Peyer's patch (tissue), 4 donors: Measurements from ENCODE around the gene CCDC120. TPM values are rescaled to one million over a fixed set of nuclear protein-coding genes. Genes with fewer than 3 reads are reported as not detected.
A peak's percentile ranks its signal among the peaks of the same experiment; 100 is the strongest.

Source experiments
- DNase-seq, 3 donors: peaks; one replicate each; pipeline ENCODE4 v3.0.0-alpha.2; 2017 to 2019
- H3K27ac ChIP-seq, 4 donors: fragments of 200-600 bp; sonication (generic); one replicate each; pipeline ENCODE4 v1.5.1; 2016 to 2019
- H3K27me3 ChIP-seq, 2 donors: fragments of 200-600 bp; sonication (generic); one replicate each; pipeline ENCODE4 v1.5.1; 2019
- H3K36me3 ChIP-seq, 3 donors: fragments of 200-600 bp; sonication (generic); one replicate each; pipeline ENCODE4 v1.5.1; 2016 to 2019
- H3K4me1 ChIP-seq, 4 donors: fragments of 200-600 bp; sonication (generic); one replicate each; pipeline ENCODE4 v1.5.1; 2016 to 2019
- H3K4me3 ChIP-seq, 4 donors: fragments of 200-600 bp; sonication (generic); 1 replicate in 3 of 4; 2 replicates in 1 of 4; pipeline ENCODE4 v1.5.1; 2016 to 2019; ENCODE audit warnings: mild to moderate bottlenecking in 1 of 4
- H3K9me3 ChIP-seq, 4 donors: fragments of 200-600 bp; sonication (generic); one replicate each; pipeline ENCODE4 v1.5.1; 2016 to 2019; ENCODE audit warnings: mild to moderate bottlenecking in 1 of 4
- POLR2A ChIP-seq, 2 donors: fragments of 450-650 bp; IDR thresholded peaks; one replicate each; pipeline ENCODE4 v1.5.1; 2017; ENCODE audit warnings: antibody characterized with exemption in 2 of 2, mild to moderate bottlenecking in 2 of 2, moderate library complexity in 2 of 2
- total RNA-seq, 4 donors: library from RNA; depleted of rRNA; stranded (reverse); fragments of >200 nt; gene quantifications; one replicate each; pipeline ENCODE4 v1.1.0, GENCODE V29; 2016
- TF ChIP-seq, protein P1 (sequence below), 6 experiments: fragments of 450-650 bp in 4 of 6; fragments of 200-600 bp in 2 of 6; sonication (generic) in 1 of 6; IDR thresholded peaks; one replicate each; pipeline ENCODE4 v1.5.1; 2017 to 2019; ENCODE audit warnings: antibody characterized with exemption in 6 of 6, mild to moderate bottlenecking in 3 of 6, moderate library complexity in 1 of 6

The CCDC120 gene
- total RNA-seq, 4 donors from 2014 or later: 13.8 to 39.1 (median 24.5) TPM; not detected in 1

DNA sequence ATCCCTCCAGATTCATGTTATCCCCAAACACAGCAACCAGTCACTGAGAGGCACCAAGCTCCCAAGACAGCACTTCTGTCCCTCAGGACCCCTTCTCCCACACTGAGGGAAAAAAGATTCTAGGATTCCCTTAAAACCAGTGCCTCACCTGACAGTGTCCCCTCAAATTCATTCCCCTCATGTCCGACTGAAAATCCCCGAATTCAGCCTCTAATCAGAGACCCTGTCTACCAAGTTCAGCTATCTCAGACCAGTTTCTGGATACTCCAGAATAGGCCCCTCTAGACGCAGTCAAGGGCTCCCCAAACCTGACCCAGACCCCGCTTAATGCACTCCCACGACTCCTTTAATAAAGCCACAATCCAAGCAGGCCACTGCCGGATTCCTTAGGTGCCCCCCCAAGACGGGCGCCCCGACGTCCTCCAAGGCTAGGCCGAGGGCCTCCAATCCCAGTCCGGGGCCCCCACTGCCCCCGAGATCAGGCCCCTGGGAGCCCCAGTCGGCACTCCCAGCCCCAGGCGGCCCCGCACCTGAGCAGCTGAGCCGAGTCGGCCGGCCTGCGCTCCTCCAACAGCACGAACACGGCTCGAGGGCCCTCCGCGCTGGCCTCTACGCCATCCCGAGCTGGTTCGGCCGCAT is 16.1 kb upstream of the CCDC120 start:
- TF ChIP-seq POLR2A (IDR thresholded peaks at IDR 0.05): no peak
- TF ChIP-seq, protein P1, sequence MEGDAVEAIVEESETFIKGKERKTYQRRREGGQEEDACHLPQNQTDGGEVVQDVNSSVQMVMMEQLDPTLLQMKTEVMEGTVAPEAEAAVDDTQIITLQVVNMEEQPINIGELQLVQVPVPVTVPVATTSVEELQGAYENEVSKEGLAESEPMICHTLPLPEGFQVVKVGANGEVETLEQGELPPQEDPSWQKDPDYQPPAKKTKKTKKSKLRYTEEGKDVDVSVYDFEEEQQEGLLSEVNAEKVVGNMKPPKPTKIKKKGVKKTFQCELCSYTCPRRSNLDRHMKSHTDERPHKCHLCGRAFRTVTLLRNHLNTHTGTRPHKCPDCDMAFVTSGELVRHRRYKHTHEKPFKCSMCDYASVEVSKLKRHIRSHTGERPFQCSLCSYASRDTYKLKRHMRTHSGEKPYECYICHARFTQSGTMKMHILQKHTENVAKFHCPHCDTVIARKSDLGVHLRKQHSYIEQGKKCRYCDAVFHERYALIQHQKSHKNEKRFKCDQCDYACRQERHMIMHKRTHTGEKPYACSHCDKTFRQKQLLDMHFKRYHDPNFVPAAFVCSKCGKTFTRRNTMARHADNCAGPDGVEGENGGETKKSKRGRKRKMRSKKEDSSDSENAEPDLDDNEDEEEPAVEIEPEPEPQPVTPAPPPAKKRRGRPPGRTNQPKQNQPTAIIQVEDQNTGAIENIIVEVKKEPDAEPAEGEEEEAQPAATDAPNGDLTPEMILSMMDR (IDR thresholded peaks at IDR 0.05): no peak
- DNase-seq: peak in 1 of 3 donors; percentile 17

DNA sequence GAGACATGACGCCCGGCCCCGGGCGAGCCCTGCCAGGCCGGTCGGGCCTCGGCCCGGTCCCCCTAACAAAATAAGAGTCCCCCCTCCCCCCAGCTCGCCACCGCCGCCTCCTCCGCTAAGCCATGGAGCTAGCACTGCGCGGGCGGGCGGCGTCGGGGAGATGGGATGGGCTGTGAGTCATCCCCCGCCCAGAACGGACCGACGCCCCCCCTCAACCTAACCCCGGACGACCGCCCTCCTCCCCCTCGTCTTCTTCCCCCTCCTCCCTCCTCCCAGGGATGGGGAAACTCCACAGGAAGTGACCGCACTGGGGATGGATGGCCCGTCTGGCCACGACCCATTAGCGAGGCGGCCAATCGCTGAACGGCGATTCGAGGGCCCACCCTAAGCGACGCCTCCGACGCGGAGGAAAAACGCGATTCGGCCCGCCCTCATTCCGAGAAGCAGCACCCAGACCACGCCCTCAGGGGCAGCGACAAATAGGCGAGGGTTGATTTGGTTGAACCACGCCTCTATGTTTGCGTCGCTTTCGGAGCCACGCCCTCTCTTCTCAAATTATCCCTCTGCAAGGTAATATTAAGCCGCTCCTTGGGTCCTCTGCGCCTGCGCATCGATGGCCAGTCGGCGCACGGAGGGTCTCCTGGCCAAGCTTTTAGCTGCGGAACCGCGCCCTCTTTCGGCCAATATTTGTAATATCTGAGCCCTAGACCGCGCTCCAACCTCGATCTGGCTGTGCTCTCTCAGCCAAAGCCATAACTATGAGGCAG is 15.4 kb upstream of the CCDC120 start, which contains the start of gene TFE3:
TFE3 (minus strand) TSS at position 138 of the 767 bp plus-strand sequence; CDS start at position 7, 131 bp downstream.
- H3K4me3 ChIP-seq: peak within 1 kb of the TSS; percentile 52 to 93 (median 80)

More for the DNA sequence above, 16.1 kb upstream of the CCDC120 start:
- H3K27ac ChIP-seq: peak overlapping the region; percentile 83 to 99 (median 96)
- no peaks in the 10 kb centered on the region for H3K9me3 ChIP-seq
- H3K4me1 ChIP-seq: peaks cover 0 to 16% (median 0%) of the 10 kb centered on the region in 4 donors
- H3K4me3 ChIP-seq: peak overlapping the region; percentile 52 to 93 (median 80)
- H3K36me3 ChIP-seq: peaks cover 0 to 17% (median 0%) of the 10 kb centered on the region in 3 donors
- no peaks in the 10 kb centered on the region for H3K27me3 ChIP-seq

DNA sequence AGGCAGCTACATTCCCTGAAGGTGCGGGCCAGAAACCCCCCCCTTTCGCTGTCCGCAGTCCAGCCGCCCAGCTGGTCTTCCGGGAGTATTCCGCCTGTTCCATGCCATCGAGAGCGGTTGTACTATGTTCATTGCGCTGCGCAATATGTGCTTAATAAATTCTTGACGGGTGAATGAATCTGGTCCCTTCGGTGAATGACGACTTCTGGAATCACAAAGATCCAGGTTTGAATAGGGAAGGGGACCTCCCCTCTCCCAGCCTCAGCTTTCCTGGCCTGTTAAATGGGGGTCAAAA is 14.9 kb upstream of the CCDC120 start:
- peak overlapping the region; percentile 60 to 84 (median 72) for H3K27ac ChIP-seq
- no peaks in the 10 kb centered on the region for H3K9me3 ChIP-seq
- peaks cover 0 to 5% (median 0%) of the 10 kb centered on the region in 3 donors for H3K36me3 ChIP-seq
- no peak for DNase-seq
- H3K4me3 ChIP-seq: peak overlapping the region in 2 of 4 donors; percentile 30 to 44
- no peaks in the 10 kb centered on the region for H3K27me3 ChIP-seq
- H3K4me1 ChIP-seq: peaks cover 0 to 16% (median 0%) of the 10 kb centered on the region in 4 donors
- TF ChIP-seq POLR2A (IDR thresholded peaks at IDR 0.05): peak; percentile 9 to 46
- TF ChIP-seq, protein P1 (IDR thresholded peaks at IDR 0.05): no peak

More for the DNA sequence above, 15.4 kb upstream of the CCDC120 start, which contains the start of gene TFE3:
- DNase-seq: peak; percentile 96 to 99 (median 98)
- Histone ChIP-seq H3K36me3 (peaks cover 0 to 10% (median 0%) of the 10 kb centered on the region in 3 donors), H3K9me3 (no peaks in the 10 kb centered on the region), H3K4me1 (peaks cover 0 to 16% (median 0%) of the 10 kb centered on the region in 4 donors), H3K27me3 (no peaks in the 10 kb centered on the region), H3K27ac (peak within 1 kb of the TSS; percentile 83 to 99 (median 96))
- TF ChIP-seq POLR2A (IDR thresholded peaks at IDR 0.05): peak; percentile 39 to 71
- TF ChIP-seq, protein P1 (IDR thresholded peaks at IDR 0.05): peak; percentile 20 to 71 (median 56)

DNA sequence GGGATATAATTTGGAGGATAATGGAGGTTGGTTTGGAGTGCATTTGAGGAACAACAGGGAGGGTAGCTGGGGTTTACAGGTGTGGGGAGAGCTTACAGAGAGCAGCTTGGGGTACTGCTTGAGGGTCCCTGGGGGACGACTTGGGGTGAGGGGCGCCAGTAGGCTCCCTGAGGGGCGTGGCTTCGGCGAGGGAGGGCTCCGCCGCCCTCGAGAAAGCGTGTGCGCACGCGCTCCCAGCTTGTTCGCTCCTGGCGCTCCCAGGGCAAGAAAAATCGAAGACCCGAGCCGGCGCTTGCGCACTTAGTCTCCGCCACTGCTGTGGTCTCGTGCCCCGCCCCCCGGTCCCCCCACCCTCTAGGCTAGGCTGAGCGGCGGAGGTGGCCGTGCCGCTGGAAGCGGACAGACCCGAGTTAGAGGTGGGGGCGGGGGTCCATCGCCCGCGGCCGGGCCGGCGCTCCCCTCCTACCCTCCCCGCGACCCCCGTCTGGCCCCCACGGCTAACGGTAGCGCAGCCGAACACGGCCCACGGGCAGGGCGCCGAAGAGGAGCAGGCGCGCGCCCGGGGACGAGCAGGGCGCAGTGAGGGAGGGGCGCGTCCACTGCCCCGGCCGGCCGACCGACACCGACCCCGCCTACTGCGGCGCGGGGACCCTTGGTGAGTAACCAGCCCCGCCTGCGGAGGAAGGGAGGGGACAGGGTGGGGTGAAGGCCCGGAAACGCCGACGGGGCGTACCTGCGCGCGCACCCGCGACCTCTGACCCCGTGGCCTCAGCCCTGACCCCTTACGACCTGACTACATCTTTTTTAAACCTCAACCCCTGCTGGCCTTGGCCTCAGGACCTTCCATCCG is 5.4 kb upstream of the CCDC120 start:
- Histone ChIP-seq H3K4me1 (no peaks in the 10 kb centered on the region), H3K27ac (peak overlapping the region; percentile 78 to 87 (median 84)), H3K9me3 (no peaks in the 10 kb centered on the region), H3K27me3 (no peaks in the 10 kb centered on the region), H3K4me3 (peak overlapping the region; percentile 61 to 70 (median 66)), H3K36me3 (no peaks in the 10 kb centered on the region)
- DNase-seq: peak; percentile 53 to 77 (median 61)
- TF ChIP-seq POLR2A (IDR thresholded peaks at IDR 0.05): no peak
- TF ChIP-seq, protein P1 (IDR thresholded peaks at IDR 0.05): no peak
